Liver (tissue), 3 donors: Measurements from ENCODE around the gene CEP164.

ENCODE experiments used
- CTCF ChIP-seq: fragments of 150-350 bp; IDR thresholded peaks from 2 replicates; pipeline ENCODE4 v1.5.1; 2017; ENCODE audit warnings: improper control_type of control experiment, low read depth, low read length; ENCODE audit not compliant: missing input control
- GABPA ChIP-seq, 2 donors: IDR thresholded peaks in 1 of 2; conservative IDR thresholded peaks in 1 of 2; 2 replicates each; pipeline ENCODE4 v1.6.1; 2016; ENCODE audit warnings: antibody characterized with exemption in 2 of 2, mild to moderate bottlenecking in 1 of 2, moderate library complexity in 1 of 2
- JUND ChIP-seq, 2 donors: IDR thresholded peaks; 2 replicates each; pipeline ENCODE4 v1.6.1; 2016; ENCODE audit warnings: antibody characterized with exemption in 2 of 2
- MAX ChIP-seq: IDR thresholded peaks from 2 replicates; pipeline ENCODE4 v1.6.1; 2016; ENCODE audit warnings: antibody characterized with exemption
- RAD21 ChIP-seq, 2 donors: IDR thresholded peaks; 2 replicates each; pipeline ENCODE4 v1.6.1; 2016; ENCODE audit warnings: antibody characterized with exemption in 2 of 2, mild to moderate bottlenecking in 2 of 2
- REST ChIP-seq: IDR thresholded peaks from 2 replicates; pipeline ENCODE4 v1.6.1; 2016; ENCODE audit warnings: antibody characterized with exemption, mild to moderate bottlenecking
- SP1 ChIP-seq: IDR thresholded peaks from 2 replicates; pipeline ENCODE4 v1.6.1; 2018; ENCODE audit warnings: antibody characterized with exemption, mild to moderate bottlenecking
- TAF1 ChIP-seq: conservative IDR thresholded peaks from 2 replicates; pipeline ENCODE4 v1.6.1; 2016; ENCODE audit warnings: antibody characterized with exemption, mild to moderate bottlenecking
- ZBTB33 ChIP-seq: IDR thresholded peaks from 2 replicates; pipeline ENCODE4 v1.6.1; 2016; ENCODE audit warnings: antibody characterized with exemption
- donor health status: healthy.
- donor health status: healthy.

- no peak for TF ChIP-seq CTCF
- no peak for TF ChIP-seq RAD21 (IDR thresholded peaks at IDR 0.05)
- no peak for TF ChIP-seq MAX
- TF ChIP-seq GABPA (IDR thresholded peaks at IDR 0.05 in 1 of 2, conservative IDR thresholded peaks at IDR 0.05 in 1 of 2), result no peak
- no peak for TF ChIP-seq ZBTB33
- TF ChIP-seq SP1, result no peak
- TF ChIP-seq TAF1, result no peak
- no peak for TF ChIP-seq JUND (IDR thresholded peaks at IDR 0.05)
- no peak for TF ChIP-seq REST
Measured at GRCh38 chr11:117305145-117305544, 22.5 kb upstream of the CEP164 start.
